Adrenal gland (tissue), 12 donors: ENCODE results near the gene GTSF1L. TPM values are rescaled to one million over a fixed set of nuclear protein-coding genes. Genes with fewer than 3 reads are reported as not detected.

Experiments
- DNase-seq, 7 donors: peaks; one replicate each; pipeline ENCODE4 v3.0.0-alpha.2; 2019 to 2020
- H3K27ac ChIP-seq, 5 donors: fragments of 200-600 bp; sonication (generic) in 4 of 5; 1 replicate in 3 of 5; 2 replicates in 2 of 5; pipeline versions ENCODE4 v1.5.1 to v1.8.0; 2016 to 2020; ENCODE audit warnings: mild to moderate bottlenecking in 1 of 5
- H3K27me3 ChIP-seq: fragments of 200-600 bp; 2 replicates; pipeline ENCODE4 v1.8.0; 2021
- H3K36me3 ChIP-seq, 2 donors: fragments of 200-600 bp; replicated peaks in 1 of 2; 1 replicate in 1 of 2; 2 replicates in 1 of 2; pipeline versions ENCODE4 v1.5.1 to v1.8.0; 2018 to 2022
- H3K4me1 ChIP-seq, 2 donors: fragments of 200-600 bp; replicated peaks in 1 of 2; 1 replicate in 1 of 2; 2 replicates in 1 of 2; pipeline versions ENCODE4 v1.5.1 to v1.8.0; 2018 to 2021
- H3K4me3 ChIP-seq, 4 donors: fragments of 200-600 bp; sonication (generic) in 3 of 4; one replicate each; pipeline ENCODE4 v1.5.1; 2016 to 2018
- H3K9me3 ChIP-seq, 3 donors: fragments of 200-600 bp; sonication (generic) in 1 of 3; replicated peaks in 1 of 3; 1 replicate in 2 of 3; 2 replicates in 1 of 3; pipeline versions ENCODE4 v1.5.1 to v1.8.0; 2016 to 2021
- POLR2A ChIP-seq, 2 donors: fragments of 450-650 bp; IDR thresholded peaks; one replicate each; pipeline ENCODE4 v1.6.1; 2017; ENCODE audit warnings: antibody characterized with exemption in 2 of 2, mild to moderate bottlenecking in 2 of 2, moderate library complexity in 1 of 2
- WGBS, 4 donors: extraction: QIAGEN DNeasy Blood & Tissue Kit in 2 of 4; methylation state at CpG; one replicate each; pipeline versions ENCODE4 v1.1.5 to v1.1.7; 2013 to 2017; 5-methylcytosine and 5-hydroxymethylcytosine counted together
- intact Hi-C, 2 donors: fragments of 100-400 bp; cut with DNase I; formaldehyde crosslinking; loops; one replicate each; pipeline versions ENCODE4 v1.14.1 to v1.15.0; 2022 to 2023
- polyA plus RNA-seq, 3 donors: library from polyadenylated mRNA; stranded (reverse); fragments of 200-250 nt in 2 of 3; fragments of 350-450 nt in 1 of 3; fragmentation: Illumina TruSeq in 1 of 3; extraction: RNeasy Lipid Tissue Mini Kit (QIAGEN cat#74804) in 1 of 3; gene quantifications; one replicate each; pipeline ENCODE4 v1.2.3, GENCODE V29; 2013 to 2014
- total RNA-seq, 9 donors: library from RNA; depleted of rRNA in 4 of 9; stranded (reverse); fragments of >200 nt in 4 of 9; fragments of 120-200 nt in 1 of 9; fragmentation: NEBNext Ultra II Directional in 1 of 9; extraction: Animal tissue kit (Norgen Biotek cat#: 25700) in 1 of 9; gene quantifications; one replicate each; pipeline versions ENCODE4 v1.1.0 to v1.2.4, GENCODE V29; 2013 to 2023
- TF ChIP-seq, protein P1 (sequence below), 6 experiments: fragments of 450-650 bp in 4 of 6; fragments of 200-600 bp in 2 of 6; sonication (generic) in 1 of 6; IDR thresholded peaks; 1 replicate in 5 of 6; 2 replicates in 1 of 6; pipeline versions ENCODE4 v1.5.1 to v1.8.0; 2016 to 2021; ENCODE audit warnings: antibody characterized with exemption in 6 of 6, mild to moderate bottlenecking in 2 of 6, moderate library complexity in 1 of 6
- donor health status: healthy with polysubstance abuse.
- donor health status: Bipolar disorder and iron deficiency.
- donor health status: DM: yes; HTN: yes; CAD: no.
- donor health status: DM: no; HTN: no; CAD: no.
- donor health status: DM: no; HTN: no; CAD: no.
- donor health status: DM: yes; HTN: yes; CAD: no.

GTSF1L gene
- total and polyA plus RNA-seq, 12 donors: not detected

DNA sequence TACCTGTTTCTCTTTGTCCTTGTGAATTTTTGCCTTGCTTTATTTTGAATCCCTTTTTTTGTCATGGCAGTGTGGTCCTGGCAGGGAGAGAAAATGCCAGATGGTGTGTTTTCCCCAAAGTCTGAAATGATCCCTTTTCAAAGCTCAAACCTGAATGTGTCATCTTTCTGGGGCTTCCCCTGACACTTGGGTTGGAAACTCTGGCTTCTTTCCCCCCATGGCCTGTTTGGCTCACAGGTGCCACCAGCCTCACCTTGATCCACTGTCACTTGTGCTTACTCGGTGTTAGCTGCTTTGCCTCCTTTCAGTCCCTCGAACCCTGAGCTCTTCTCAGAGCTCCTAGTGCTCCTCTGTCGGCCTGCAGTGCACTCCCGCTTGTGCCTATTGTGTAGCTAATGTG lies 37.6 kb downstream of the GTSF1L start:
- Histone ChIP-seq H3K36me3 (no peaks in the 10 kb centered on the region), H3K27ac (no peak overlapping the region), H3K4me3 (no peak overlapping the region), H3K27me3 (no peaks in the 10 kb centered on the region), H3K4me1 (no peaks in the 10 kb centered on the region), H3K9me3 (no peaks in the 10 kb centered on the region)
- TF ChIP-seq POLR2A (IDR thresholded peaks at IDR 0.05): no peak
- DNase-seq: no peak
- intact Hi-C loops: no loop called here
- 86 to 98% (median 93%) methylated on average over 4 of the region's 4 CpGs for WGBS, 4 donors

DNA sequence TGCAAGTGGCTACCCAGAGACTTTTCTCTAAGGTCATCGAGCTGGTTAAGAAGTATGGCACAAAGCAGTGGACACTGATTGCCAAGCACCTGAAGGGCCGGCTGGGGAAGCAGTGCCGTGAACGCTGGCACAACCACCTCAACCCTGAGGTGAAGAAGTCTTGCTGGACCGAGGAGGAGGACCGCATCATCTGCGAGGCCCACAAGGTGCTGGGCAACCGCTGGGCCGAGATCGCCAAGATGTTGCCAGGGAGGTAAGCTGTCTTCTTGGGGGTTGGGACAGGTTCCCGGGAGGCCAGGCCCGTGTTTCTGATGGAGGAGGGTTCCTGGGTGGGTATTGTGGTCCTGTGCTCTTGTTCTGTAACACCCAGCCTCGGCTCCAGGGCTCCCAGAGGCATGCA lies 40.0 kb downstream of the GTSF1L start:
- intact Hi-C loops: no loop called here
- Histone ChIP-seq H3K4me3 (no peak overlapping the region), H3K27ac (no peak overlapping the region), H3K9me3 (no peaks in the 10 kb centered on the region), H3K27me3 (no peaks in the 10 kb centered on the region), H3K36me3 (no peaks in the 10 kb centered on the region), H3K4me1 (no peaks in the 10 kb centered on the region)
- no peak for TF ChIP-seq POLR2A (IDR thresholded peaks at IDR 0.05)
- TF ChIP-seq, protein P1, sequence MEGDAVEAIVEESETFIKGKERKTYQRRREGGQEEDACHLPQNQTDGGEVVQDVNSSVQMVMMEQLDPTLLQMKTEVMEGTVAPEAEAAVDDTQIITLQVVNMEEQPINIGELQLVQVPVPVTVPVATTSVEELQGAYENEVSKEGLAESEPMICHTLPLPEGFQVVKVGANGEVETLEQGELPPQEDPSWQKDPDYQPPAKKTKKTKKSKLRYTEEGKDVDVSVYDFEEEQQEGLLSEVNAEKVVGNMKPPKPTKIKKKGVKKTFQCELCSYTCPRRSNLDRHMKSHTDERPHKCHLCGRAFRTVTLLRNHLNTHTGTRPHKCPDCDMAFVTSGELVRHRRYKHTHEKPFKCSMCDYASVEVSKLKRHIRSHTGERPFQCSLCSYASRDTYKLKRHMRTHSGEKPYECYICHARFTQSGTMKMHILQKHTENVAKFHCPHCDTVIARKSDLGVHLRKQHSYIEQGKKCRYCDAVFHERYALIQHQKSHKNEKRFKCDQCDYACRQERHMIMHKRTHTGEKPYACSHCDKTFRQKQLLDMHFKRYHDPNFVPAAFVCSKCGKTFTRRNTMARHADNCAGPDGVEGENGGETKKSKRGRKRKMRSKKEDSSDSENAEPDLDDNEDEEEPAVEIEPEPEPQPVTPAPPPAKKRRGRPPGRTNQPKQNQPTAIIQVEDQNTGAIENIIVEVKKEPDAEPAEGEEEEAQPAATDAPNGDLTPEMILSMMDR (IDR thresholded peaks at IDR 0.05): no peak
- 90 to 98% (median 95%) methylated on average over 5 to 13 of the region's 13 CpGs for WGBS, 4 donors
- DNase-seq: no peak

DNA sequence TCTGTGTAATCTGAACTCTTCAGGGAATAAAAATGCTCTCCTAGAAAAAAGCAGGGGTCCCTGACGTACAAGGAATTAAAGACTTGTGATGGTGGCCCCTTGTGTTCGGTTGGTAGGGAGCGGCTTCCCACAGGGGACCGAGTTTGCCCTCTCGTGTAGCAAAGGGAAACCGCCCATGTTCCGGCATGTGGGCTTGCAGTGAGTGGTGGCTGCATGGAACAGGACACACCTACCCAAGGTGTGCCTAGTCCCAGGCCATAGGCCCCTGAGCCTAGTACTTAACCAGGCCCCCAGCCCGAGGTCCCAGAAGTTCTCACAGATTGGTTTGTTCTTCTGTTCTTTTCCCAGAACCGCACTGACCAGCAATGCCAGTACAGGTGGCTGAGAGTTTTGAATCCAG lies 44.4 kb downstream of the GTSF1L start:
- no peaks in the 10 kb centered on the region for H3K4me1 ChIP-seq
- no peak for TF ChIP-seq POLR2A (IDR thresholded peaks at IDR 0.05)
- TF ChIP-seq, protein P1 (IDR thresholded peaks at IDR 0.05): no peak
- H3K4me3 ChIP-seq: no peak overlapping the region
- H3K27ac ChIP-seq: no peak overlapping the region
- 92 to 97% (median 96%) methylated on average over 7 to 9 of the region's 9 CpGs for WGBS, 4 donors
- H3K9me3 ChIP-seq: no peaks in the 10 kb centered on the region
- H3K27me3 ChIP-seq: no peaks in the 10 kb centered on the region
- intact Hi-C loops: no loop called here
- DNase-seq: no peak
- no peaks in the 10 kb centered on the region for H3K36me3 ChIP-seq

DNA sequence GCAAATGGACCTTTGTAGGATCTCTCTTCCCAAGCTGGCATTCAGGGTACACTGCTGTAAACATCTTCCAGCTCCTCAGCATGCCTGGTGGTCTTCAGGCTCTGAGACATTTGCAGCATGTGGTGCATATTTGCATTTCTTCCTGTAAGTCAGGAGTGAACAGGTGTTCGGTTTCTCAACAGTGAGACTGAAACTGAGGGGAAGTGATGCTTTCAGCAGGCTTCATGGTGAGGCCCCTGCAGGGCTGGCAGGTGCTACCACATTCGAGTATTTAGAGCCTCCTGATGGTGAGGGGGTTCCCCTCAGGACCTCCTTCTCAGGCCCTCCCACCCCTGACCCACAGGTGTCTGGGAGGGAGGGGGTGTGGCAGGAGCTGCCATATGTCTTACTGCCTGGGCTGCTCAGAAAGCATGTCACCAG lies 44.8 kb downstream of the GTSF1L start:
- intact Hi-C loops: no loop called here
- DNase-seq: no peak
- TF ChIP-seq, protein P1 (IDR thresholded peaks at IDR 0.05): no peak
- TF ChIP-seq POLR2A (IDR thresholded peaks at IDR 0.05): no peak
- no peak overlapping the region for H3K27ac ChIP-seq
- H3K36me3 ChIP-seq: no peaks in the 10 kb centered on the region
- no peaks in the 10 kb centered on the region for H3K27me3 ChIP-seq
- H3K4me3 ChIP-seq: no peak overlapping the region
- 68 to 77% (median 76%) methylated on average over 2 of the region's 2 CpGs for WGBS, 4 donors
- no peaks in the 10 kb centered on the region for H3K4me1 ChIP-seq
- H3K9me3 ChIP-seq: no peaks in the 10 kb centered on the region

DNA sequence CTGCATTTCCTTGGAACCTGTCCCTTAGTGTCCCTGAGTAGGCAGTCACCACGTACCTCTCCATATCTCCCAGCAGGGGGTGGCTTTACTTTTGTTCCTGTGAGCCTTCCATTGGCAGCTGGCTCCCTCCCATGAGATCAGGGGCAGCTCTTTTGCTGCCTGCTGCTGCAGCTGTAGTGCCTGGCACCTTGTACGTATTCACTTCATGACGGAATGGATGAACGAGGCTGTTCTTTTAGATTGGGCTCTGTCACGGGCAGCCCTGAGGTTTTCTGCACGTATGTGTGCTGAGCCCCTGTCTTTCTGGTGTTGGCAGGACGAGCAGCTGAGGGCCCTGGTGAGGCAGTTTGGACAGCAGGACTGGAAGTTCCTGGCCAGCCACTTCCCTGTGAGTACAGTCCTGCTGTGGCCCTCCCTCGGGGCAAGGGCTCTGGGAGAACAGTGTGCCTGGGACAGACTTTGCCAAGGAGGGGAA lies 45.3 kb downstream of the GTSF1L start:
- WGBS, 4 donors: 58 to 87% (median 78%) methylated on average over 4 to 8 of the region's 8 CpGs
- Histone ChIP-seq H3K27ac (no peak overlapping the region), H3K36me3 (no peaks in the 10 kb centered on the region), H3K9me3 (no peaks in the 10 kb centered on the region), H3K27me3 (no peaks in the 10 kb centered on the region), H3K4me3 (no peak overlapping the region), H3K4me1 (no peaks in the 10 kb centered on the region)
- no peak for TF ChIP-seq POLR2A (IDR thresholded peaks at IDR 0.05)
- TF ChIP-seq, protein P1 (IDR thresholded peaks at IDR 0.05): no peak
- DNase-seq: no peak
- intact Hi-C loops: no loop called here
